Upper lobe of left lung (tissue), 4 donors: ENCODE data around the gene DUSP12.
A peak's percentile ranks its signal among the peaks of the same experiment; 100 is the strongest.

Experiments used
- POLR2A ChIP-seq, 4 donors: fragments of 450-650 bp; IDR thresholded peaks; one replicate each; pipeline ENCODE4 v1.5.1; 2016 to 2017; ENCODE audit warnings: antibody characterized with exemption in 4 of 4, mild to moderate bottlenecking in 2 of 4
- POLR2AphosphoS5 ChIP-seq, 2 donors: sonication (generic); formaldehyde crosslinking; IDR thresholded peaks; one replicate each; pipeline ENCODE4 v1.5.1; 2017; ENCODE audit warnings: antibody characterized with exemption in 2 of 2

- peak; percentile 89 to 97 for TF ChIP-seq POLR2AphosphoS5 (IDR thresholded peaks at IDR 0.05)
- peak in 3 of 4 donors; percentile 77 to 90 (median 82) for TF ChIP-seq POLR2A (IDR thresholded peaks at IDR 0.05)
Measured at GRCh38 chr1:161766102-161766981, 16.8 kb downstream of the DUSP12 start, which contains the start of gene ATF6.
